ENCODE results near the gene ENOSF1. TPM values are rescaled to one million over a fixed set of nuclear protein-coding genes. Genes with fewer than 3 reads are reported as not detected.

ENOSF1 gene
- total and polyA plus RNA-seq, 10 of the 15 experiments (the other 5 are each of a cell fraction or from before 2014, with no cell fraction given): 12.5 to 43.3 (median 29.5) TPM

DNA sequence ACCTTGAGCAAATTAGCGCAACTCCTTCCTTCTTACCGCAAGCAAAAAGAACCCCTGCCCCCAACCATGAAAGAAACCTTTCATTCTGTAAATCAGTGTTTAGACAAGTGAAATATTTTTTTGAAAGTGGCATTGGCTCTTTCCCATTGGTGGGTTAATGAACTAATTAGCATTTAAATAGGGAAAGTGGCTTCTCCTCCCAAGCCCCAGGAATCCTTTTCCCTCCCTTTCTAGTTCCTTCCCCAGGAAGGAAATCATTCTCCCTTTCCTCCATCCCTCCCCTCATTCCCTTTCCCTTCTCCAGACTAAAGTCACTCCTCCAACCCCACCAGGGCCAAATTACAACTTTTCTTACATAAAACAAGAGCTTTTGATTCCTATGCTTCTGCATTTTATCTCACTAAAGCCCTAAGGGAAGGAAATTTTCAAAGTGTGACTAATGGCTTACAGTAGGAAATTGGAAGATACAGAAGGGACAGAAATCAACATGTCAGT is 77.8 kb downstream of the ENOSF1 start:
- H4K20me1 ChIP-seq (ENCODE audit: control insufficient read depth, insufficient read depth): no peaks in the 10 kb centered on the region
- ChIA-PET RAD21 (ENCODE audit: unreplicated experiment) (no interaction called here), CTCF (interaction anchor here (0.6 kb wide), 2 partner anchors 116 to 196 kb away, joined by 3 read pairs; no protein-coding TSS in a partner anchor), SMC1A (ENCODE audit: uncharacterized antibody, unreplicated experiment) (interaction anchor here (1.5 kb wide), 1 partner anchor 196 kb away, joined by 5 read pairs; no protein-coding TSS in a partner anchor), POLR2A (no interaction called here)
- H3K27ac ChIP-seq (ENCODE audit: control insufficient read depth, insufficient read depth): no peak overlapping the region
- intact Hi-C loops (cut with micrococcal nuclease; ENCODE audit: unreplicated experiment): no loop called here
- in situ Hi-C loops (cut with MboI): no loop called here
- no peak for FAIRE-seq
- DNase-seq (ENCODE audit: low read depth, low spot score): no peak
- H3K9me3 ChIP-seq (replicated peaks; ENCODE audit: control insufficient read depth, insufficient read depth, low read length): no peaks in the 10 kb centered on the region
- H3K36me3 ChIP-seq (ENCODE audit: control insufficient read depth in 2 of 2, insufficient read depth in 2 of 2, low read length in 1 of 2): no peaks in the 10 kb centered on the region
- no TSS peak for BruUV-seq (replicated peaks)
- H3K9ac ChIP-seq (ENCODE audit: control insufficient read depth, insufficient read depth, low read length): no peak overlapping the region
- no peak overlapping the region for H3K4me2 ChIP-seq (ENCODE audit: control insufficient read depth, insufficient read depth)
- TF ChIP-seq IRF4 (IDR thresholded peaks at IDR 0.05; ENCODE audit: low read depth, low read length) (no peak), SKIL (IDR thresholded peaks at IDR 0.05; ENCODE audit: low read depth, poor library complexity, severe bottlenecking) (no peak), CBX3 (IDR thresholded peaks at IDR 0.05; ENCODE audit: borderline replicate concordance, low read depth) (no peak), ZNF207 (IDR thresholded peaks at IDR 0.05; ENCODE audit: borderline replicate concordance) (no peak), SUZ12 (IDR thresholded peaks at IDR 0.05; ENCODE audit: unreplicated experiment) (no peak), TARDBP (IDR thresholded peaks at IDR 0.05; ENCODE audit: borderline replicate concordance) (no peak), ASH2L (IDR thresholded peaks at IDR 0.05; ENCODE audit: borderline replicate concordance, low read depth) (no peak), ZNF384 (IDR thresholded peaks at IDR 0.05; ENCODE audit: borderline replicate concordance, low read depth, low read length) (no peak), NR2F1 (conservative IDR thresholded peaks at IDR 0.05) (no peak)
- TF ChIP-seq, protein P1, sequence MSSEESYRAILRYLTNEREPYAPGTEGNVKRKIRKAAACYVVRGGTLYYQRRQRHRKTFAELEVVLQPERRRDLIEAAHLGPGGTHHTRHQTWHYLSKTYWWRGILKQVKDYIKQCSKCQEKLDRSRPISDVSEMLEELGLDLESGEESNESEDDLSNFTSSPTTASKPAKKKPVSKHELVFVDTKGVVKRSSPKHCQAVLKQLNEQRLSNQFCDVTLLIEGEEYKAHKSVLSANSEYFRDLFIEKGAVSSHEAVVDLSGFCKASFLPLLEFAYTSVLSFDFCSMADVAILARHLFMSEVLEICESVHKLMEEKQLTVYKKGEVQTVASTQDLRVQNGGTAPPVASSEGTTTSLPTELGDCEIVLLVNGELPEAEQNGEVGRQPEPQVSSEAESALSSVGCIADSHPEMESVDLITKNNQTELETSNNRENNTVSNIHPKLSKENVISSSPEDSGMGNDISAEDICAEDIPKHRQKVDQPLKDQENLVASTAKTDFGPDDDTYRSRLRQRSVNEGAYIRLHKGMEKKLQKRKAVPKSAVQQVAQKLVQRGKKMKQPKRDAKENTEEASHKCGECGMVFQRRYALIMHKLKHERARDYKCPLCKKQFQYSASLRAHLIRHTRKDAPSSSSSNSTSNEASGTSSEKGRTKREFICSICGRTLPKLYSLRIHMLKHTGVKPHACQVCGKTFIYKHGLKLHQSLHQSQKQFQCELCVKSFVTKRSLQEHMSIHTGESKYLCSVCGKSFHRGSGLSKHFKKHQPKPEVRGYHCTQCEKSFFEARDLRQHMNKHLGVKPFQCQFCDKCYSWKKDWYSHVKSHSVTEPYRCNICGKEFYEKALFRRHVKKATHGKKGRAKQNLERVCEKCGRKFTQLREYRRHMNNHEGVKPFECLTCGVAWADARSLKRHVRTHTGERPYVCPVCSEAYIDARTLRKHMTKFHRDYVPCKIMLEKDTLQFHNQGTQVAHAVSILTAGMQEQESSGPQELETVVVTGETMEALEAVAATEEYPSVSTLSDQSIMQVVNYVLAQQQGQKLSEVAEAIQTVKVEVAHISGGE (CRISPR knock-in tag; IDR thresholded peaks at IDR 0.05): no peak
- TF ChIP-seq, protein P2, sequence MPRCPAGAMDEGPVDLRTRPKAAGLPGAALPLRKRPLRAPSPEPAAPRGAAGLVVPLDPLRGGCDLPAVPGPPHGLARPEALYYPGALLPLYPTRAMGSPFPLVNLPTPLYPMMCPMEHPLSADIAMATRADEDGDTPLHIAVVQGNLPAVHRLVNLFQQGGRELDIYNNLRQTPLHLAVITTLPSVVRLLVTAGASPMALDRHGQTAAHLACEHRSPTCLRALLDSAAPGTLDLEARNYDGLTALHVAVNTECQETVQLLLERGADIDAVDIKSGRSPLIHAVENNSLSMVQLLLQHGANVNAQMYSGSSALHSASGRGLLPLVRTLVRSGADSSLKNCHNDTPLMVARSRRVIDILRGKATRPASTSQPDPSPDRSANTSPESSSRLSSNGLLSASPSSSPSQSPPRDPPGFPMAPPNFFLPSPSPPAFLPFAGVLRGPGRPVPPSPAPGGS (IDR thresholded peaks at IDR 0.05; ENCODE audit: borderline replicate concordance, insufficient read depth, low read depth, low read length, poor library complexity, severe bottlenecking): no peak
- WGBS (ENCODE audit: insufficient coverage, insufficient replicate concordance, low lambda C conversion rate, missing lambda C conversion rate): 74% methylated on average over 2 of the region's 2 CpGs
- H3K4me3 ChIP-seq: no peak overlapping the region
- H2AFZ ChIP-seq (ENCODE audit: control insufficient read depth, low read depth, low read length): no peak overlapping the region
- H3K4me1 ChIP-seq (ENCODE audit: control insufficient read depth, insufficient read depth, low read length): no peaks in the 10 kb centered on the region
- no peaks in the 10 kb centered on the region for H3K79me2 ChIP-seq (ENCODE audit: control insufficient read depth, insufficient read depth, low read length)
- ATAC-seq: no peak
- H3K27me3 ChIP-seq (replicated peaks in 1 of 2; ENCODE audit: control insufficient read depth in 2 of 2, insufficient read depth in 2 of 2, low read length in 1 of 2): peaks cover 0 to 1% of the 10 kb centered on the region in 2 experiments; a peak in 1 of 4 replicates

All from GM12878 (cell line).